ENCODE data around the gene CEP170.

DNA sequence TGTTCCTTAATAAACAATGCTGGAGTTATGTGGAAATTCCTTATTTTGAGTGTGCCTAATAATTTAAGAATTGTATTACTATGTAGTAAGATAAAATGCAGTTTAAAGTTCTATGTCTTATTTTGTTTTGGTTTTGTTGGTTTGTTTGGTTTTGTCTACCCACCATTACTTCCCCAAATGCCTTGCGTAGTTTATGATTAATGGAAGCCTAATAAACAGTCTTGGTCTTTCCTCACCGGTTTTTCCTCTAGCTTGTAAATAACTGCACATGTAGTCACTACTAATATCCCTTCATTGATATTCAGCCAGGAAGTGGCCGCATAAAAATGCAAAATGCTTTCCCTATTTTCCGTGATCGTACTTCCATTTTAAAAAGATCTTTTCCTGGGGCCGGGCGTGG, 3.6 kb upstream of the CEP170 start:
- TF ChIP-seq EZH2 (IDR thresholded peaks at IDR 0.05; ENCODE audit: borderline replicate concordance, low read depth, low read length, poor library complexity, severe bottlenecking) = no peak
- TF ChIP-seq, protein P1, sequence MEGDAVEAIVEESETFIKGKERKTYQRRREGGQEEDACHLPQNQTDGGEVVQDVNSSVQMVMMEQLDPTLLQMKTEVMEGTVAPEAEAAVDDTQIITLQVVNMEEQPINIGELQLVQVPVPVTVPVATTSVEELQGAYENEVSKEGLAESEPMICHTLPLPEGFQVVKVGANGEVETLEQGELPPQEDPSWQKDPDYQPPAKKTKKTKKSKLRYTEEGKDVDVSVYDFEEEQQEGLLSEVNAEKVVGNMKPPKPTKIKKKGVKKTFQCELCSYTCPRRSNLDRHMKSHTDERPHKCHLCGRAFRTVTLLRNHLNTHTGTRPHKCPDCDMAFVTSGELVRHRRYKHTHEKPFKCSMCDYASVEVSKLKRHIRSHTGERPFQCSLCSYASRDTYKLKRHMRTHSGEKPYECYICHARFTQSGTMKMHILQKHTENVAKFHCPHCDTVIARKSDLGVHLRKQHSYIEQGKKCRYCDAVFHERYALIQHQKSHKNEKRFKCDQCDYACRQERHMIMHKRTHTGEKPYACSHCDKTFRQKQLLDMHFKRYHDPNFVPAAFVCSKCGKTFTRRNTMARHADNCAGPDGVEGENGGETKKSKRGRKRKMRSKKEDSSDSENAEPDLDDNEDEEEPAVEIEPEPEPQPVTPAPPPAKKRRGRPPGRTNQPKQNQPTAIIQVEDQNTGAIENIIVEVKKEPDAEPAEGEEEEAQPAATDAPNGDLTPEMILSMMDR (conservative IDR thresholded peaks at IDR 0.05; ENCODE audit: low read depth, low read length) = no peak
